ENCODE data around the gene ERN1.
"Not testable (repeated sequence)": the region's sequence is repeated elsewhere in the genome, so short reads cannot be mapped to it uniquely, and the experiment has no call there.

Gene ERN1

GRCh38 chr17:64129765-64130558, at the start of gene ERN1:
TSS of gene ERN1 (minus strand) at chr17:64130144. CDS start at chr17:64130029, 115 bp downstream.
- Histone ChIP-seq H3K4me2 (peak within 1 kb of the TSS; percentile 91 to 100 (median 97)), H3K9me3 (replicated peaks in 1 of 11) (no peaks in the 10 kb centered on the region), H3K9ac (peak within 1 kb of the TSS; percentile 81 to 94 (median 89)), H3K27ac (peak within 1 kb of the TSS; percentile 70 to 90 (median 79)), H3K4me3 (peak within 1 kb of the TSS; percentile 79 to 91 (median 87)), H3K4me1 (peaks cover 23 to 48% (median 36%) of the 10 kb centered on the region in 10 experiments), H4K20me1 (peaks cover 8 to 46% (median 33%) of the 10 kb centered on the region in 11 experiments; a peak in 17 of 22 replicates), H3K36me3 (no peaks in the 10 kb centered on the region), H3K27me3 (peaks cover 9 to 35% (median 26%) of the 10 kb centered on the region in 11 experiments; a peak in 21 of 22 replicates)
- TF ChIP-seq Cebpa-rat (IDR thresholded peaks at IDR 0.05) = no peak

GRCh38 chr17:64179024-64179423, 49.1 kb upstream of the ERN1 start:
- Histone ChIP-seq H3K4me2 (peak overlapping the region in 5 of 11 experiments; percentile 55 to 94 (median 82); a peak in 10 of 22 replicates), H3K36me3 (peaks cover 0 to 53% (median 30%) of the 10 kb centered on the region in 11 experiments; a peak in 19 of 22 replicates), H3K9ac (peak overlapping the region in 1 of 11 experiments; percentile 72; a peak in 1 of 22 replicates), H3K4me1 (peaks cover 3 to 98% (median 61%) of the 10 kb centered on the region in 10 experiments), H3K9me3 (replicated peaks in 1 of 11) (peaks cover 5 to 17% (median 12%) of the 10 kb centered on the region in 11 experiments; a peak in 18 of 22 replicates), H3K27ac (peak overlapping the region in 5 of 11 experiments; percentile 66 to 94 (median 78); a peak in 11 of 22 replicates)
- not testable (repeated sequence) for H3K4me3 ChIP-seq, H3K27me3 ChIP-seq, H4K20me1 ChIP-seq

- Histone ChIP-seq H3K27me3 (no peaks in the 10 kb centered on the region), H3K4me2 (peak overlapping the region in 5 of 11 experiments; percentile 2 to 94 (median 82); a peak in 9 of 22 replicates), H3K36me3 (peaks cover 0 to 62% (median 34%) of the 10 kb centered on the region in 11 experiments; a peak in 19 of 22 replicates), H3K27ac (peak overlapping the region in 5 of 11 experiments; percentile 19 to 94 (median 74); a peak in 10 of 22 replicates), H3K4me3 (no peak overlapping the region), H4K20me1 (no peaks in the 10 kb centered on the region), H3K9me3 (replicated peaks in 1 of 11) (peaks cover 5 to 17% (median 12%) of the 10 kb centered on the region in 11 experiments; a peak in 18 of 22 replicates), H3K9ac (no peak overlapping the region), H3K4me1 (peaks cover 0 to 98% (median 56%) of the 10 kb centered on the region in 10 experiments; a peak in 16 of 20 replicates)
- no peak for TF ChIP-seq Cebpa-rat (IDR thresholded peaks at IDR 0.05)
Measured at GRCh38 chr17:64178011-64178825, 48.3 kb upstream of the ERN1 start.

- no peak overlapping the region for H3K9ac ChIP-seq
- H3K36me3 ChIP-seq = peaks cover 0 to 68% (median 36%) of the 10 kb centered on the region in 11 experiments; a peak in 19 of 22 replicates
- H4K20me1 ChIP-seq = no peaks in the 10 kb centered on the region
- no peak for TF ChIP-seq Cebpa-rat (IDR thresholded peaks at IDR 0.05)
- H3K9me3 ChIP-seq (replicated peaks in 1 of 11) = peaks cover 5 to 17% (median 12%) of the 10 kb centered on the region in 11 experiments; a peak in 18 of 22 replicates
- H3K4me1 ChIP-seq = peaks cover 0 to 98% (median 51%) of the 10 kb centered on the region in 10 experiments; a peak in 16 of 20 replicates
- no peak overlapping the region for H3K4me3 ChIP-seq
- H3K4me2 ChIP-seq = peak overlapping the region in 5 of 11 experiments; percentile 2 to 94 (median 82); a peak in 8 of 22 replicates
- H3K27me3 ChIP-seq = no peaks in the 10 kb centered on the region
- peak overlapping the region in 6 of 11 experiments; percentile 66 to 94 (median 88); a peak in 9 of 22 replicates for H3K27ac ChIP-seq
Measured at GRCh38 chr17:64177311-64178010, 47.5 kb upstream of the ERN1 start.

- H3K27me3 ChIP-seq = no peaks in the 10 kb centered on the region
- H3K36me3 ChIP-seq = peaks cover 3 to 77% (median 43%) of the 10 kb centered on the region in 11 experiments; a peak in 21 of 22 replicates
- peak overlapping the region in 4 of 11 experiments; percentile 77 to 94 (median 82); a peak in 8 of 22 replicates for H3K4me2 ChIP-seq
- peaks cover 5 to 16% (median 12%) of the 10 kb centered on the region in 11 experiments; a peak in 18 of 22 replicates for H3K9me3 ChIP-seq (replicated peaks in 1 of 11)
- H4K20me1 ChIP-seq = no peaks in the 10 kb centered on the region
- H3K9ac ChIP-seq = peak overlapping the region in 1 of 11 experiments; percentile 71; a peak in 1 of 22 replicates
- H3K4me1 ChIP-seq = peaks cover 0 to 95% (median 49%) of the 10 kb centered on the region in 10 experiments; a peak in 16 of 20 replicates
- peak overlapping the region in 6 of 11 experiments; percentile 42 to 94 (median 83); a peak in 10 of 22 replicates for H3K27ac ChIP-seq
- H3K4me3 ChIP-seq = no peak overlapping the region
- no peak for TF ChIP-seq Cebpa-rat (IDR thresholded peaks at IDR 0.05)
Measured at GRCh38 chr17:64176556-64176955, 46.6 kb upstream of the ERN1 start.

GRCh38 chr17:64174686-64175456, 44.9 kb upstream of the ERN1 start:
- Histone ChIP-seq H3K4me3 (no peak overlapping the region), H3K27me3 (no peaks in the 10 kb centered on the region), H4K20me1 (no peaks in the 10 kb centered on the region), H3K9me3 (replicated peaks in 1 of 11) (peaks cover 5 to 14% (median 12%) of the 10 kb centered on the region in 11 experiments; a peak in 18 of 22 replicates), H3K4me2 (peak overlapping the region in 6 of 11 experiments; percentile 11 to 94 (median 80); a peak in 13 of 22 replicates), H3K27ac (peak overlapping the region in 7 of 11 experiments; percentile 32 to 94 (median 78); a peak in 14 of 22 replicates), H3K36me3 (peaks cover 19 to 91% (median 60%) of the 10 kb centered on the region in 11 experiments), H3K9ac (peak overlapping the region in 6 of 11 experiments; percentile 18 to 75 (median 66); a peak in 11 of 22 replicates), H3K4me1 (peaks cover 0 to 78% (median 35%) of the 10 kb centered on the region in 10 experiments; a peak in 16 of 20 replicates)
- peak in 1 of 11 experiments; percentile 25; a peak in 2 of 22 replicates for TF ChIP-seq Cebpa-rat (IDR thresholded peaks at IDR 0.05)

GRCh38 chr17:64173646-64174045, 43.7 kb upstream of the ERN1 start:
- Histone ChIP-seq H3K4me1 (peaks cover 0 to 65% (median 29%) of the 10 kb centered on the region in 10 experiments; a peak in 12 of 20 replicates), H3K9me3 (replicated peaks in 1 of 11) (peaks cover 0 to 4% (median 1%) of the 10 kb centered on the region in 11 experiments; a peak in 13 of 22 replicates), H3K27ac (peak overlapping the region in 6 of 11 experiments; percentile 42 to 94 (median 83); a peak in 9 of 22 replicates), H3K4me3 (no peak overlapping the region), H3K27me3 (no peaks in the 10 kb centered on the region), H4K20me1 (no peaks in the 10 kb centered on the region), H3K9ac (peak overlapping the region in 3 of 11 experiments; percentile 71 to 75 (median 74); a peak in 5 of 22 replicates), H3K4me2 (peak overlapping the region in 4 of 11 experiments; percentile 77 to 94 (median 82); a peak in 9 of 22 replicates), H3K36me3 (peaks cover 19 to 90% (median 60%) of the 10 kb centered on the region in 11 experiments)
- TF ChIP-seq Cebpa-rat (IDR thresholded peaks at IDR 0.05) = no peak

Data from BLaER1 treated with 17β-estradiol and CSF1 and Interleukin-3, amounts not matched to agents 10 nM and 100 nM (cell line).